Measurements from ENCODE around the gene RNF144B. TPM values are rescaled to one million over a fixed set of nuclear protein-coding genes. Genes with fewer than 3 reads are reported as not detected.

Gene RNF144B
- total and polyA plus RNA-seq, 10 of the 15 experiments (the other 5 are each of a cell fraction or from before 2014, with no cell fraction given) = 0.03 to 0.18 (median 0.14) TPM

GRCh38 chr6:18498408-18498807 lies 111.3 kb downstream of the RNF144B start:
- POLR2A ChIA-PET = no interaction called here
- Histone ChIP-seq H3K4me2 (ENCODE audit: control insufficient read depth, insufficient read depth) (no peak overlapping the region), H4K20me1 (ENCODE audit: control insufficient read depth, insufficient read depth) (no peaks in the 10 kb centered on the region), H3K9me3 (replicated peaks; ENCODE audit: control insufficient read depth, insufficient read depth, low read length) (no peaks in the 10 kb centered on the region), H3K27ac (ENCODE audit: control insufficient read depth, insufficient read depth) (no peak overlapping the region), H3K79me2 (ENCODE audit: control insufficient read depth, insufficient read depth, low read length) (no peaks in the 10 kb centered on the region), H3K9ac (ENCODE audit: control insufficient read depth, insufficient read depth, low read length) (no peak overlapping the region), H2AFZ (ENCODE audit: control insufficient read depth, low read depth, low read length) (no peak overlapping the region), H3K4me1 (ENCODE audit: control insufficient read depth, insufficient read depth, low read length) (no peaks in the 10 kb centered on the region), H3K4me3 (no peak overlapping the region), H3K36me3 (ENCODE audit: control insufficient read depth in 2 of 2, insufficient read depth in 2 of 2, low read length in 1 of 2) (no peaks in the 10 kb centered on the region), H3K27me3 (replicated peaks in 1 of 2; ENCODE audit: control insufficient read depth in 2 of 2, insufficient read depth in 2 of 2, low read length in 1 of 2) (no peaks in the 10 kb centered on the region)
- BruUV-seq (replicated peaks) = no TSS peak
- SMC1A ChIA-PET (ENCODE audit: uncharacterized antibody, unreplicated experiment) = interaction anchor here (2.2 kb wide), 1 partner anchor 175 kb away, joined by 6 read pairs; no protein-coding TSS in a partner anchor
- in situ Hi-C loops (cut with MboI) (loop anchor here (5.0 kb wide), 1 partner anchor 171 kb away; no protein-coding TSS in a partner anchor), intact Hi-C loops (cut with micrococcal nuclease; ENCODE audit: unreplicated experiment) (no loop called here)
- RAD21 ChIA-PET (ENCODE audit: unreplicated experiment) = no interaction called here
- FAIRE-seq = no peak
- 52% methylated on average over 2 of the region's 2 CpGs for WGBS (ENCODE audit: insufficient coverage, insufficient replicate concordance, low lambda C conversion rate, missing lambda C conversion rate)
- ATAC-seq = no peak
- DNase-seq (ENCODE audit: low read depth, low spot score) = no peak
- CTCF ChIA-PET = no interaction called here
- no peak for TF ChIP-seq RELA (IDR thresholded peaks at IDR 0.05; ENCODE audit: borderline replicate concordance, partially characterized antibody)
- TF ChIP-seq PAX5 (IDR thresholded peaks at IDR 0.05; ENCODE audit: borderline replicate concordance, low read depth, low read length) = no peak
- TF ChIP-seq HSF1 (IDR thresholded peaks at IDR 0.05; ENCODE audit: low read depth, low read length) = no peak
- no peak for TF ChIP-seq GABPA (IDR thresholded peaks at IDR 0.05; ENCODE audit: low read depth)
- TF ChIP-seq ZNF687 (IDR thresholded peaks at IDR 0.05) = no peak
- no peak for TF ChIP-seq RB1 (IDR thresholded peaks at IDR 0.05; ENCODE audit: borderline replicate concordance)
